Measurements from ENCODE around the gene COX6B2.

DNA sequence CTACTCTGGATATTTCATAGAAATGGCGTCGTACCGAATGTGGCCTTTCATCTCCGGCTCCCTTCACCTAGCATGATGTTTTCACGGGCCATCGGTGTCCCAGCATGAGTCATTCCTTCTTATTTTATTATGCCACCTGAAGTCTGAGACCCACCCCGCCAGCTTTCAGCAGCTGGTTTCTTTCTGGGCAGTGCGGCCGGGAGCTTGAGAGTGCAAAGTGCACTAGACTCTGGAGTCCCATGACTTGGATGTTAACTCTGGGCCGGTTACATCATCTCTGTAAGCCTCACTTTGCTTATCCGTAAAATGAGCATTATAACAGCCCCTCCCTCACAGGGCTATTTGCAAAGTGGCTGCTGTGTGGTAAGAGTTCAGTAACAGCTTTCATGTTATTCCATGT lies 20.6 kb downstream of the COX6B2 start:
- TF ChIP-seq, protein P1, sequence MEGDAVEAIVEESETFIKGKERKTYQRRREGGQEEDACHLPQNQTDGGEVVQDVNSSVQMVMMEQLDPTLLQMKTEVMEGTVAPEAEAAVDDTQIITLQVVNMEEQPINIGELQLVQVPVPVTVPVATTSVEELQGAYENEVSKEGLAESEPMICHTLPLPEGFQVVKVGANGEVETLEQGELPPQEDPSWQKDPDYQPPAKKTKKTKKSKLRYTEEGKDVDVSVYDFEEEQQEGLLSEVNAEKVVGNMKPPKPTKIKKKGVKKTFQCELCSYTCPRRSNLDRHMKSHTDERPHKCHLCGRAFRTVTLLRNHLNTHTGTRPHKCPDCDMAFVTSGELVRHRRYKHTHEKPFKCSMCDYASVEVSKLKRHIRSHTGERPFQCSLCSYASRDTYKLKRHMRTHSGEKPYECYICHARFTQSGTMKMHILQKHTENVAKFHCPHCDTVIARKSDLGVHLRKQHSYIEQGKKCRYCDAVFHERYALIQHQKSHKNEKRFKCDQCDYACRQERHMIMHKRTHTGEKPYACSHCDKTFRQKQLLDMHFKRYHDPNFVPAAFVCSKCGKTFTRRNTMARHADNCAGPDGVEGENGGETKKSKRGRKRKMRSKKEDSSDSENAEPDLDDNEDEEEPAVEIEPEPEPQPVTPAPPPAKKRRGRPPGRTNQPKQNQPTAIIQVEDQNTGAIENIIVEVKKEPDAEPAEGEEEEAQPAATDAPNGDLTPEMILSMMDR (conservative IDR thresholded peaks at IDR 0.05 in 1 of 2, IDR thresholded peaks at IDR 0.05 in 1 of 2; ENCODE audit: low read depth in 1 of 2, low read length in 2 of 2), result no peak
- no peak for TF ChIP-seq EZH2 (IDR thresholded peaks at IDR 0.05; ENCODE audit: low read length, missing control alignments)
